Measurements from ENCODE around the gene OR1M1. TPM values are rescaled to one million over a fixed set of nuclear protein-coding genes. Genes with fewer than 3 reads are reported as not detected.

OR1M1 gene
- total RNA-seq, 3 donors from 2014 or later (not counting 1 experiment from before 2014, with no cell fraction given), result not detected

DNA sequence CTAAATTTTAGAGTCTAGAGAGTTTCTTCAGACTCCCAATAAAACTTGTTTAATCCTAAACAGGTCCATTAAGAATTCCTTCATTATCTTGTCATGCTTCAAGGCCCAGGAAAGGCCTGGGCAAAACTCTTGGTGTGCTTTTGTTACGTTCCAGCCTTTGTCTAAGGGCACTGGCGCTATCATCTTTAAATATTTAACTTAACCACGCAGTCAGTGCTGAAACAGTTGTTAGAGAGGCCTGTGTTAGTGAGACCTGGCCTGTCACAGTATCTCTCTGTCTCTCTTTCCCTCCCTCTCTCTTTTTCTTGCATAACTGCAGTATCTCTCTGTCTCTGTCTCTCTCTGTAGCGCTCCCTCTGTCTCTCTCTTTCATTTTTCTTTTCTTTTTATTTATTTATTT is 8.2 kb upstream of the OR1M1 start:
- ATAC-seq (no peak), DNase-seq (no peak)
- 100% methylated on average over 3 of the region's 4 CpGs for WGBS (ENCODE audit: insufficient coverage)
- H3K36me3 Mint-ChIP-seq, result no peaks in the 10 kb centered on the region
- peaks cover 0 to 8% of the 10 kb centered on the region in 2 donors for H3K27me3 Mint-ChIP-seq (ENCODE audit: low read depth in 2 of 2)
- no peaks in the 10 kb centered on the region for H3K9me3 ChIP-seq (ENCODE audit: control insufficient read depth, insufficient read depth, low read length)
- peaks cover 2% of the 10 kb centered on the region for H3K4me1 ChIP-seq (ENCODE audit: control insufficient read depth, insufficient read depth, low read length)
- H3K27ac ChIP-seq (ENCODE audit: low read length), result no peak overlapping the region
- H3K4me3 ChIP-seq (ENCODE audit: low read length), result no peak overlapping the region
- H3K9me3 Mint-ChIP-seq, result no peaks in the 10 kb centered on the region
- no peak overlapping the region for H3K27ac Mint-ChIP-seq
- TF ChIP-seq, protein P1, sequence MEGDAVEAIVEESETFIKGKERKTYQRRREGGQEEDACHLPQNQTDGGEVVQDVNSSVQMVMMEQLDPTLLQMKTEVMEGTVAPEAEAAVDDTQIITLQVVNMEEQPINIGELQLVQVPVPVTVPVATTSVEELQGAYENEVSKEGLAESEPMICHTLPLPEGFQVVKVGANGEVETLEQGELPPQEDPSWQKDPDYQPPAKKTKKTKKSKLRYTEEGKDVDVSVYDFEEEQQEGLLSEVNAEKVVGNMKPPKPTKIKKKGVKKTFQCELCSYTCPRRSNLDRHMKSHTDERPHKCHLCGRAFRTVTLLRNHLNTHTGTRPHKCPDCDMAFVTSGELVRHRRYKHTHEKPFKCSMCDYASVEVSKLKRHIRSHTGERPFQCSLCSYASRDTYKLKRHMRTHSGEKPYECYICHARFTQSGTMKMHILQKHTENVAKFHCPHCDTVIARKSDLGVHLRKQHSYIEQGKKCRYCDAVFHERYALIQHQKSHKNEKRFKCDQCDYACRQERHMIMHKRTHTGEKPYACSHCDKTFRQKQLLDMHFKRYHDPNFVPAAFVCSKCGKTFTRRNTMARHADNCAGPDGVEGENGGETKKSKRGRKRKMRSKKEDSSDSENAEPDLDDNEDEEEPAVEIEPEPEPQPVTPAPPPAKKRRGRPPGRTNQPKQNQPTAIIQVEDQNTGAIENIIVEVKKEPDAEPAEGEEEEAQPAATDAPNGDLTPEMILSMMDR (IDR thresholded peaks at IDR 0.05), result no peak
- no peaks in the 10 kb centered on the region for H3K27me3 ChIP-seq (ENCODE audit: control insufficient read depth, insufficient read depth, low read length)
- H3K4me1 Mint-ChIP-seq, result peaks cover 0 to 3% of the 10 kb centered on the region in 2 donors
- H3K4me3 Mint-ChIP-seq, result no peak overlapping the region
- intact Hi-C loops (cut with micrococcal nuclease), result loop anchor here (5.0 kb wide), 1 partner anchor 426 kb away; no protein-coding TSS in a partner anchor
- no peaks in the 10 kb centered on the region for H3K36me3 ChIP-seq (ENCODE audit: control insufficient read depth, insufficient read depth, low read length)

DNA sequence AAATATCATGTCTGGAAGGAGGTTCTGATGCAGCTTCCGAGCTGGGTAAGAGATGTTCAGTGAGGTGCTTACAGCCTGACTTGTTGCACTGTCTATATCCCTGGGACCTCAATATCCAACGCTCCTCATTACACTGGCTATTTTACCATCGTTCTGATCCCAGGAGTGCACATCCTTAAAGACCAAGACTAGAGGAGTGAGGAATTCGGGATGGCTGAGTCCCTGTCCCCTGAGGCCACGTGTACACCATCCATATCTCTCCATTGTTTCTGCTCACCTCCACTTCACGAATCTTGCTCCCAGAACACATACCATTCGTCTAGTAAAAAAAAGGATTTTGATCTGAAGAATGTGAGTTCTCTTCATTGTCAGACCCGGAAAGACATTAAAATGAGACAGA is 20.5 kb downstream of the OR1M1 start, which contains the start of gene OR7G2:
OR7G2 (minus strand) TSS at position 101 of the 400 bp plus-strand sequence. CDS start 4,232 bp downstream, outside the sequence.
- no peak for ATAC-seq
- peaks cover 11 to 30% of the 10 kb centered on the region in 2 donors for H3K27me3 Mint-ChIP-seq (ENCODE audit: low read depth in 2 of 2)

DNA sequence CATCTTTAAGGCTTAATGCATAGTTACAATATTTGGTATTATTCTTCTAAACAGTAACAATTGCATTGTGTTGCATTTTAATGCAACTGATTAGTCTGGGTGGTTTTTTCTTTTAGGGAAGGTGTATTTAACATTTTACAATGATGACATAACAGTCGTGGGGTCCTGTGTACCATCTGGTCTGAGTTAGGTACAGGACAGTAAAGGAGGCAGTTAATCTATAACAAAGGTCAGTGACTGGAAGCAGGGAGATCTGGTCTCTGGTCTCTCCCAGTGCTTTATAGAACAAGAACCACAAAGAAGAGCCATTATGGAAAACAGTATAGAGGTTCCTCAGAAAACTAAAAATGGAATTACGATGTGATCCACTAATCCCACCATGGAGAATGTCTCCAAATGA is 23.1 kb downstream of the OR1M1 start:
- Histone ChIP-seq H3K4me3 (ENCODE audit: low read length) (no peak overlapping the region), H3K9me3 (ENCODE audit: control insufficient read depth, insufficient read depth, low read length) (no peaks in the 10 kb centered on the region), H3K4me1 (ENCODE audit: control insufficient read depth, insufficient read depth, low read length) (no peaks in the 10 kb centered on the region), H3K27me3 (ENCODE audit: control insufficient read depth, insufficient read depth, low read length) (no peaks in the 10 kb centered on the region), H3K36me3 (ENCODE audit: control insufficient read depth, insufficient read depth, low read length) (no peaks in the 10 kb centered on the region), H3K27ac (ENCODE audit: low read length) (no peak overlapping the region)
- Mint-ChIP-seq H3K36me3 (no peaks in the 10 kb centered on the region), H3K9me3 (no peaks in the 10 kb centered on the region), H3K4me1 (no peaks in the 10 kb centered on the region), H3K27me3 (ENCODE audit: low read depth in 2 of 2) (peaks cover 5 to 22% of the 10 kb centered on the region in 2 donors), H3K4me3 (no peak overlapping the region), H3K27ac (no peak overlapping the region)
- 76% methylated on average over 2 of the region's 2 CpGs for WGBS (ENCODE audit: insufficient coverage)
- TF ChIP-seq, protein P1 (IDR thresholded peaks at IDR 0.05), result no peak
- ATAC-seq, result no peak
- DNase-seq, result no peak
- intact Hi-C loops (cut with micrococcal nuclease), result no loop called here

More for the DNA sequence above, 20.5 kb downstream of the OR1M1 start, which contains the start of gene OR7G2:
- Histone ChIP-seq H3K4me3 (ENCODE audit: low read length) (no peak within 1 kb of the TSS), H3K9me3 (ENCODE audit: control insufficient read depth, insufficient read depth, low read length) (no peaks in the 10 kb centered on the region), H3K36me3 (ENCODE audit: control insufficient read depth, insufficient read depth, low read length) (no peaks in the 10 kb centered on the region), H3K4me1 (ENCODE audit: control insufficient read depth, insufficient read depth, low read length) (no peaks in the 10 kb centered on the region), H3K27ac (ENCODE audit: low read length) (no peak within 1 kb of the TSS), H3K27me3 (ENCODE audit: control insufficient read depth, insufficient read depth, low read length) (no peaks in the 10 kb centered on the region)
- 71% methylated on average over 7 of the region's 8 CpGs for WGBS (ENCODE audit: insufficient coverage)
- intact Hi-C loops (cut with micrococcal nuclease), result no loop called here
- H3K9me3 Mint-ChIP-seq, result no peaks in the 10 kb centered on the region
- no peak within 1 kb of the TSS for H3K4me3 Mint-ChIP-seq
- H3K36me3 Mint-ChIP-seq, result no peaks in the 10 kb centered on the region
- TF ChIP-seq, protein P1 (IDR thresholded peaks at IDR 0.05), result no peak
- H3K4me1 Mint-ChIP-seq, result no peaks in the 10 kb centered on the region
- no peak within 1 kb of the TSS for H3K27ac Mint-ChIP-seq
- no peak for DNase-seq

DNA sequence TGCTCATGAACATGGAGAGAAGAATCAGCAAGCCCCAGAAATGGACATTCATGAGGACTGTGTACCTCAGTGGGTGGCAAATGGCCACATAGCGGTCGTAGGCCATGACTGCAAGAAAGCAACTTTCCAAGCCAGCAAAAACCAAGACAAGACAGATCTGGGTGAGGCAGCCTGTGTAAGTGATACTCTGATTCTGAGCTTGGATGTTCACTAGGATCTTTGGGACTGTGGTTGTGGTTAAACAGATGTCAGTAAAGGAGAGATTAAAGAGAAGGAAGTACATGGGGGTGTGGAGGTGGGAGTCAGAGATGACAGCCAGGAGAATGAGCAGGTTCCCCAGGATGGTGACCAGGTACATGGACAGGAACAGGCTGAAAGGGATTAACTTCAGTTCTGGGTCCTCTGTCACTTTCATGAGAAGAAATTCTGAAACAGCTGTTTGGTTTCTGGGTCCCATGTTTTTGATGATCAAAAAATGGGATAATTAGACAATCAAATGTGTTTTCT is 28.5 kb downstream of the OR1M1 start, which contains the start of gene OR7G1:
OR7G1 (minus strand) TSS at position 457 of the 507 bp plus-strand sequence; CDS start at position 457, 0 bp downstream.
- no peak within 1 kb of the TSS for H3K27ac ChIP-seq (ENCODE audit: low read length)
- H3K27me3 ChIP-seq (ENCODE audit: control insufficient read depth, insufficient read depth, low read length), result peaks cover 2% of the 10 kb centered on the region
- H3K36me3 Mint-ChIP-seq, result no peaks in the 10 kb centered on the region
- H3K4me1 Mint-ChIP-seq, result no peaks in the 10 kb centered on the region
- DNase-seq (no peak), ATAC-seq (no peak)
- 96% methylated on average over 2 of the region's 2 CpGs for WGBS (ENCODE audit: insufficient coverage)
- no peak within 1 kb of the TSS for H3K4me3 ChIP-seq (ENCODE audit: low read length)
- no peaks in the 10 kb centered on the region for H3K9me3 ChIP-seq (ENCODE audit: control insufficient read depth, insufficient read depth, low read length)
- no peaks in the 10 kb centered on the region for H3K36me3 ChIP-seq (ENCODE audit: control insufficient read depth, insufficient read depth, low read length)
- no peaks in the 10 kb centered on the region for H3K4me1 ChIP-seq (ENCODE audit: control insufficient read depth, insufficient read depth, low read length)
- H3K9me3 Mint-ChIP-seq, result no peaks in the 10 kb centered on the region
- H3K27me3 Mint-ChIP-seq (ENCODE audit: low read depth in 2 of 2), result peaks cover 13 to 14% of the 10 kb centered on the region in 2 donors
- H3K27ac Mint-ChIP-seq, result no peak within 1 kb of the TSS
- TF ChIP-seq, protein P1 (IDR thresholded peaks at IDR 0.05), result no peak
- intact Hi-C loops (cut with micrococcal nuclease), result no loop called here
- H3K4me3 Mint-ChIP-seq, result no peak within 1 kb of the TSS
